Upper lobe of left lung (tissue), 6 donors: ENCODE measurements around the gene AKR7A2. TPM values are rescaled to one million over a fixed set of nuclear protein-coding genes. Genes with fewer than 3 reads are reported as not detected.
A peak's percentile ranks its signal among the peaks of the same experiment; 100 is the strongest.
"Not testable (repeated sequence)": the region's sequence is repeated elsewhere in the genome, so short reads cannot be mapped to it uniquely, and the experiment has no call there.

Experiments
- ATAC-seq, 2 donors: fragments of 200-7000 bp; cut with Tn5 transposase; one replicate each; pipeline ENCODE4 v1.9.1; 2022; ENCODE audit warnings: mild to moderate bottlenecking in 2 of 2, moderate library complexity in 2 of 2; ENCODE audit not compliant: low FRiP score in 2 of 2
- DNase-seq, 2 donors: peaks; one replicate each; pipeline ENCODE4 v3.0.0-alpha.2; 2019 to 2020
- H3K27ac ChIP-seq, 4 donors: fragments of 200-600 bp; sonication (generic); one replicate each; pipeline ENCODE4 v1.5.1; 2016 to 2019
- H3K27me3 ChIP-seq, 4 donors: fragments of 200-600 bp; sonication (generic); one replicate each; pipeline ENCODE4 v1.5.1; 2017 to 2019
- H3K36me3 ChIP-seq, 4 donors: fragments of 200-600 bp; sonication (generic); one replicate each; pipeline ENCODE4 v1.5.1; 2016 to 2019
- H3K4me1 ChIP-seq, 4 donors: fragments of 200-600 bp; sonication (generic); one replicate each; pipeline ENCODE4 v1.5.1; 2018 to 2019
- H3K4me3 ChIP-seq, 4 donors: fragments of 200-600 bp; sonication (generic); one replicate each; pipeline ENCODE4 v1.5.1; 2017 to 2019; ENCODE audit warnings: mild to moderate bottlenecking in 2 of 4, moderate library complexity in 1 of 4
- H3K9me3 ChIP-seq, 4 donors: fragments of 200-600 bp; sonication (generic); one replicate each; pipeline ENCODE4 v1.5.1; 2018 to 2019
- EP300 ChIP-seq, 4 donors: sonication (generic); formaldehyde crosslinking; IDR thresholded peaks; one replicate each; pipeline ENCODE4 v1.5.1; 2017; ENCODE audit warnings: antibody characterized with exemption in 4 of 4, control low read depth in 2 of 4
- POLR2A ChIP-seq, 4 donors: fragments of 450-650 bp; IDR thresholded peaks; one replicate each; pipeline ENCODE4 v1.5.1; 2016 to 2017; ENCODE audit warnings: antibody characterized with exemption in 4 of 4, mild to moderate bottlenecking in 2 of 4
- POLR2AphosphoS5 ChIP-seq, 2 donors: sonication (generic); formaldehyde crosslinking; IDR thresholded peaks; one replicate each; pipeline ENCODE4 v1.5.1; 2017; ENCODE audit warnings: antibody characterized with exemption in 2 of 2
- WGBS, 2 donors: methylation state at CpG; one replicate each; pipeline ENCODE4 v1.1.5; 2017 to 2018; 5-methylcytosine and 5-hydroxymethylcytosine counted together
- total RNA-seq, 6 donors: library from RNA; depleted of rRNA in 4 of 6; stranded (reverse); fragments of >200 nt in 4 of 6; gene quantifications; one replicate each; pipeline versions ENCODE4 v1.1.0 to v1.2.1, GENCODE V29; 2016 to 2021
- TF ChIP-seq, protein P1 (sequence below), 6 experiments: fragments of 450-650 bp in 4 of 6; fragments of 200-600 bp in 2 of 6; sonication (generic) in 2 of 6; IDR thresholded peaks; one replicate each; pipeline ENCODE4 v1.5.1; 2016 to 2019; ENCODE audit warnings: antibody characterized with exemption in 6 of 6
- donor health status: DM: no; HTN: no; CAD: no; lungs with moderate emphysema.
- donor health status: DM: no; HTN: yes; CAD: no; lungs with severe emphysema.

The AKR7A2 gene
- total RNA-seq, 6 donors from 2014 or later = 25.2 to 66.3 (median 47.6) TPM

DNA sequence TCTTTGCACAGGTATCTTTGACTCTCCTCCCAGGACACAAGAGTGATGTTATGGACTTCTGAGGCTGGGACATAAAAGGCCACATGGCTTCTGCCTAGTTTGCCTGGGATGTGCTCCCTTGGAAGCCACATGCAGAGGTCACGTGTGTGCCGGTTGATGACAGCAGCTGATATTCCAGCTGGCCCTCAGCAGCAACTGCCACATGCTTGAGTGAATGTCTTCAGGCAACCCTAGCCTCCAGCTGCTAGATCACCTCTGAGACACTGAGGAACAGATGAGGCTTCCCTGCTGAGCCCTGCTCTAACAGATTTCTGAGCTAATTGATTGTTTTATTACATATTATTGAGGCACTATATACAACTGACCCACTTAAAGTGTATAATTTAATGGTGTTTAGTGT is 11.7 kb downstream of the AKR7A2 start:
- no peaks in the 10 kb centered on the region for H3K27me3 ChIP-seq
- H3K4me1 ChIP-seq = no peaks in the 10 kb centered on the region
- TF ChIP-seq POLR2A (IDR thresholded peaks at IDR 0.05) (no peak), POLR2AphosphoS5 (IDR thresholded peaks at IDR 0.05) (no peak), EP300 (IDR thresholded peaks at IDR 0.05) (no peak)
- TF ChIP-seq, protein P1, sequence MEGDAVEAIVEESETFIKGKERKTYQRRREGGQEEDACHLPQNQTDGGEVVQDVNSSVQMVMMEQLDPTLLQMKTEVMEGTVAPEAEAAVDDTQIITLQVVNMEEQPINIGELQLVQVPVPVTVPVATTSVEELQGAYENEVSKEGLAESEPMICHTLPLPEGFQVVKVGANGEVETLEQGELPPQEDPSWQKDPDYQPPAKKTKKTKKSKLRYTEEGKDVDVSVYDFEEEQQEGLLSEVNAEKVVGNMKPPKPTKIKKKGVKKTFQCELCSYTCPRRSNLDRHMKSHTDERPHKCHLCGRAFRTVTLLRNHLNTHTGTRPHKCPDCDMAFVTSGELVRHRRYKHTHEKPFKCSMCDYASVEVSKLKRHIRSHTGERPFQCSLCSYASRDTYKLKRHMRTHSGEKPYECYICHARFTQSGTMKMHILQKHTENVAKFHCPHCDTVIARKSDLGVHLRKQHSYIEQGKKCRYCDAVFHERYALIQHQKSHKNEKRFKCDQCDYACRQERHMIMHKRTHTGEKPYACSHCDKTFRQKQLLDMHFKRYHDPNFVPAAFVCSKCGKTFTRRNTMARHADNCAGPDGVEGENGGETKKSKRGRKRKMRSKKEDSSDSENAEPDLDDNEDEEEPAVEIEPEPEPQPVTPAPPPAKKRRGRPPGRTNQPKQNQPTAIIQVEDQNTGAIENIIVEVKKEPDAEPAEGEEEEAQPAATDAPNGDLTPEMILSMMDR (IDR thresholded peaks at IDR 0.05) = no peak
- peaks cover 0 to 4% (median 3%) of the 10 kb centered on the region in 4 donors for H3K9me3 ChIP-seq
- H3K27ac ChIP-seq = no peak overlapping the region
- DNase-seq (no peak), ATAC-seq (no peak)
- H3K4me3 ChIP-seq = no peak overlapping the region
- 90 to 100% methylated on average over 2 of the region's 2 CpGs for WGBS, 2 donors
- H3K36me3 ChIP-seq = peaks cover 6 to 35% (median 20%) of the 10 kb centered on the region in 4 donors

DNA sequence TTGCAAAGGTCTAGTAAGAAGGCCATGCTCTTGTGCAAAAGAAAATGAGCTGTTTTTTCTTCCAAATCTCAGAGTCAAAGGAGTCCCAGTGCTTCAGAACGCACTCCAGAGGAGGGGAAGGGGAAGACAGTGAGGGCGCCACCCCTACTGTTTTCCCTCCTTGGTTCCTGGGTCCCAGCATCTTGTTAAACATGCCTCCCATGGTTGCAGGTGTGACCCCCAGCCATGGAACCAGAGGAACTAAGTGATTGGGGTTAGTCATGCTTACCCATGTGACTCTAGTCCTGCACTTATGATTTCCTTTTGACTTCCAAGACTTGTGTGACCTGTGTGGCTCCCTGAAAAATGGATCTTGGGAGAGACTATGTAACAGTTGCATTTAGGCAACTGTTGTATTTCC is 17.3 kb downstream of the AKR7A2 start:
- TF ChIP-seq, protein P1 (IDR thresholded peaks at IDR 0.05) = no peak
- TF ChIP-seq POLR2AphosphoS5 (IDR thresholded peaks at IDR 0.05) (no peak), POLR2A (IDR thresholded peaks at IDR 0.05) (no peak), EP300 (IDR thresholded peaks at IDR 0.05) (no peak)
- DNase-seq (no peak), ATAC-seq (no peak)
- Histone ChIP-seq H3K27me3 (no peaks in the 10 kb centered on the region), H3K4me3 (no peak overlapping the region), H3K36me3 (no peaks in the 10 kb centered on the region), H3K9me3 (peaks cover 6 to 23% (median 19%) of the 10 kb centered on the region in 4 donors), H3K27ac (no peak overlapping the region), H3K4me1 (no peaks in the 10 kb centered on the region)
- WGBS, 2 donors = 89 to 95% methylated on average over 2 of the region's 2 CpGs

DNA sequence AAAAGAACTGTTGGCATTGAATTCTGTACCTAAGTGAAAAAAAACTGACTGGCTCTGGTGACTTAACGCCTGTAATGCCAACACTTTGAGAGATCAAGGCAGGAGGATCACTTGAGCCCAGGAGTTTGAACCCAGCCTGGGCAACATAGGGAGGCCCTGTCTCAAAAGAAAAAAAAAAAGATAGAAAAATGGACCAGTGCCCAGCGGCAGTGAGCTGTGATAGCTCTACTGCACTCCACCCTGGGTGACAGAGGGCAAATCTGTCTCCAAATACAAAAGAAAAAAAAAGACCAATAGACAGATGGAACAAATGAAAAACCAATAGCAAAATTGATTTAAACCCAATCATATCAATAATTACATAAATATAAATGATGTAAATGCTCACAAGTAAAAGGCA is 22.7 kb downstream of the AKR7A2 start:
- no peak for DNase-seq
- no peaks in the 10 kb centered on the region for H3K36me3 ChIP-seq
- peaks cover 0 to 10% (median 7%) of the 10 kb centered on the region in 4 donors for H3K9me3 ChIP-seq
- H3K4me1 ChIP-seq = peaks cover 4 to 11% (median 6%) of the 10 kb centered on the region in 4 donors
- H3K27ac ChIP-seq = no peak overlapping the region
- no peak for ATAC-seq
- TF ChIP-seq EP300 (IDR thresholded peaks at IDR 0.05) = no peak
- TF ChIP-seq, protein P1 (IDR thresholded peaks at IDR 0.05) = no peak
- TF ChIP-seq POLR2AphosphoS5 (IDR thresholded peaks at IDR 0.05) = no peak
- no peak for TF ChIP-seq POLR2A (IDR thresholded peaks at IDR 0.05)
- H3K4me3 ChIP-seq = peak overlapping the region in 3 of 4 donors; percentile 40 to 51 (median 46)
- WGBS, 2 donors = 36 to 37% methylated on average over 2 of the region's 2 CpGs
- H3K27me3 ChIP-seq = no peaks in the 10 kb centered on the region

DNA sequence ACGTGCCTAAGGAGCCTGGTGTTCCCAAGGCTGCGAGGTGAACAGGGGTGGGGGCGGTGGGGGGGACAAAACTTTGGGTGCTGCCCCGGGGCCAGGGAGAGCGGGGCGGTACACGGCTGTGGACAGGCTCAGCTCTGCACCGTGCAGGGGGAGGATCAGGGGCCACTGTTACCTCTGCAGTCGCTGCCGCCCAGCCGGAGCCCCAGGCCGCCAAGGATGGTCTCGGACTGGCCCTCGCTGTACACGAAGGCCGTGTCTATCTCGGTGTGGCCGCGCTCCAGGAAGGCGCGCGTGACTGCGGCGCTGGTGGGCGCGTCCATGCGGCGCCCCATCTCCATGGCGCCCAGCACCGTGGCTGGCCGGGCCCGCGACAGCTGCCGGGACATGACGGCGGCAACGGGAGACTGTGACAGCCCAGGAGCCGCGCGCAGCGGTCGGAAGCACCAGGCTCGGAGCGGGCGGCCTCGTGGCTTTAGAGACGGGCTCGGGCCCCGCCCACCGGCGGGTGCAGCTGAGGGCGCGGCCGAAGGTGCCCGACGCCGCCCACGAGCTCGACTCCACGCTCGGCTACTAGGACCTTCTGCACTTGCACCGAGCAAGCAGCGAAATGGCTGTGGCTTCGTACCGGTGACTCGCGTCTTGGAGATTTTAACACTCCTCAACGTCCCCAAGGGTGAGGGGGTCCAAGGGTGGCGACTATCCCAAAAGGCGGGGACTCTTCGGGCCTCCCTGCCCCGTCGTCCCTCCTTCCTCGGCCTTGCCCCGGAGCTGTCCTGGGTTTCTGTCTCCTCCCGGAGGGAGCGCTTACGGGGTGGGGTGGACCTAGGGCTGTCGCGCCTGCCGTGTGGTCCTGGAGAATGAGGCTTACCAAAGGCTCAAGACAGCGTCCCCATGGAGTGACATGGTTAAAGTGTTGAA is 23.4 kb downstream of the AKR7A2 start, which contains the start of gene AKR7A3:
Gene AKR7A3 (minus strand): TSS at position 447 of the 918 bp plus-strand sequence. CDS start 61 bp downstream, at position 386.
- Histone ChIP-seq H3K4me3 (peak within 1 kb of the TSS in 3 of 4 donors; percentile 40 to 51 (median 46)), H3K4me1 (peaks cover 4 to 11% (median 6%) of the 10 kb centered on the region in 4 donors)
- 23 to 24% methylated on average over 9 to 41 of the region's 82 CpGs for WGBS, 2 donors
- DNase-seq = peak; percentile 41 to 94
- not testable (repeated sequence) for H3K36me3 ChIP-seq, H3K27ac ChIP-seq, H3K27me3 ChIP-seq, H3K9me3 ChIP-seq
- peak; percentile 78 to 91 for ATAC-seq

DNA sequence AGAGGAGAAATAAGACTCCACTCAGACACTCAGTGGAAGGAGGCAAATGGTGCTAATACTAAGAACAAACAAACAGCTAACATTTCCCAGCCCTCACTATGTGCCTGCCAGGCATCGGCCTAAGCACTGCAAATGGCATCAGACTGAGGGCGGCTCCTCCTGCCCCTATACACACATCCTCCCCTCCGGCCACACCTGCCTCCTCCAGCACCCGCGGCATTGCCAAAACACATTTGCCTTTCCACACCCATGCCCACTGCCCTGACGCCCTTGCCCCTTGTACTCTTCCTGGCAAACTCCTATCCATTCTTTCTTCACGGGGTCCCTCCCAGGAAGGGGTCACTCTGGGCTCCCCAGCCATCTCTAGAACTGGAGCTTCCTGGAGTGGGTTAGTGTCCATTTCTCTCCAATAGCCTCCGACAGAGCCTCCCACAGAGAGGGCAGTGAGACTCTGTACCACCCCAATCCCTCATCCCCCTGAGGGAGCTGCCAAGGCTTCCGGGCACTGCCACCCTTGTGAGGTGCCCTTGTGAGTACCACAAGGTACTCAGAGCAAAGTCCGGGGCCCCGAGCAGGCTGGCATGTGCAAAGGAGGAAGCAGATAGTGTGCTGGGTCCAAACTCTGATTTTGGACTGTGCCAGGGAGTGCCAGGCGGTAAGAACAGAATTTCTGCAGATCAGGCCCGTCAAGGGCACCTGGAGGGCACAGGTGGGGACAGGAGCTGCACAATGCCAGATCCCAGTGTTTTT is 24.3 kb downstream of the AKR7A2 start:
- Histone ChIP-seq H3K27me3 (no peaks in the 10 kb centered on the region), H3K4me3 (no peak overlapping the region), H3K9me3 (no peaks in the 10 kb centered on the region), H3K27ac (no peak overlapping the region), H3K36me3 (peaks cover 0 to 4% (median 0%) of the 10 kb centered on the region in 4 donors), H3K4me1 (peaks cover 4 to 11% (median 6%) of the 10 kb centered on the region in 4 donors)
- WGBS, 2 donors = 90 to 93% methylated on average over 8 to 13 of the region's 13 CpGs
- DNase-seq = no peak
- ATAC-seq = peak in 1 of 2 donors; percentile 15
- TF ChIP-seq POLR2AphosphoS5 (IDR thresholded peaks at IDR 0.05) = no peak
- TF ChIP-seq, protein P1 (IDR thresholded peaks at IDR 0.05) = no peak

DNA sequence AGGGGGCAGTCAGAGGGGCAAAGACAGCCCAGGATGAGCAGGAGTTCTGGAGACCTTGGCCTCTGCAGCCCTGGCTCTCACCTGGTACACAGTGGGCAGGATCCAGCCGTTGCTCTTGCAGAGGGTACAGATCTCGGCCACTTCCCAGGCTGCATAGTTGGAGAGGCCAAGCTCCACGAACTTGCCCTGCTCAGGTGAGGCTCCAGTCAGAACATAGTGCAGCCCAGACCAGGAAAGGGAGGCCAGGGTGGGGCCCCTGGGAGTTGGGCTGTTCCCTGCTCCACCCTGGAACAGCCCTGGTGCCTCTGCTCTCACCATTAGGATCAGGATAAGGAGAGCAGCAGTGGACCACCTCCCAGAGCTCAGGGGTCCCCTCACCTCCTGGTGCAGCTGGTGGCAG is 26.1 kb downstream of the AKR7A2 start:
- not testable (repeated sequence) for H3K9me3 ChIP-seq, H3K27ac ChIP-seq, H3K27me3 ChIP-seq, H3K36me3 ChIP-seq, H3K4me3 ChIP-seq, DNase-seq
- WGBS, 2 donors = 90% methylated on average over 3 of the region's 3 CpGs; no CpG with 5 or more reads in 1 of the 2 donors
- H3K4me1 ChIP-seq = peaks cover 4 to 11% (median 6%) of the 10 kb centered on the region in 4 donors
- ATAC-seq = peak in 1 of 2 donors; percentile 12

DNA sequence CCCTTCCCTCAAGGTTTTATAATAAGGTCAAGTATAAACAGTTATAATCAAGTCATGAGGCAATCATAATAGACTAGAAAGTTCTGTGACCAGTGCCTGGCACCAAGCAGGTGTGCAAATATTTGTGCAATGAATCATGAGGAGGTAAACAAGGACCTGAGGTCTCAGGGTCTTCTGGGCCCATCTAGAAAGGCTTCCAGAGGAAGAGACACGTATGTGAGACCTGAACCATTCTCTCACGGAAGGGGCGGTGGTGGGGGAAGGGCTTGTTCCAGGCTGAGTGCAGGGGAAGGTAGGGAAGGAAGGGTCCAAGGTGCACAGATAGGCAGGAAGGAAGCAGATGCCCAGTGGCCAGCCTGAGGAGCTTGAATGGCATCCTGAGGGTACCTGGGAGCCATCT is 26.6 kb downstream of the AKR7A2 start:
- ATAC-seq = peak in 1 of 2 donors; percentile 28
- peaks cover 4 to 11% (median 6%) of the 10 kb centered on the region in 4 donors for H3K4me1 ChIP-seq

More for the DNA sequence above, 26.6 kb downstream of the AKR7A2 start:
- H3K36me3 ChIP-seq, H3K27me3 ChIP-seq, H3K4me3 ChIP-seq, DNase-seq, H3K9me3 ChIP-seq, H3K27ac ChIP-seq: not testable (repeated sequence)
- 97 to 100% methylated on average over 2 to 3 of the region's 3 CpGs for WGBS, 2 donors
